ENCODE data around the gene CLDN22.

CLDN22 gene

DNA sequence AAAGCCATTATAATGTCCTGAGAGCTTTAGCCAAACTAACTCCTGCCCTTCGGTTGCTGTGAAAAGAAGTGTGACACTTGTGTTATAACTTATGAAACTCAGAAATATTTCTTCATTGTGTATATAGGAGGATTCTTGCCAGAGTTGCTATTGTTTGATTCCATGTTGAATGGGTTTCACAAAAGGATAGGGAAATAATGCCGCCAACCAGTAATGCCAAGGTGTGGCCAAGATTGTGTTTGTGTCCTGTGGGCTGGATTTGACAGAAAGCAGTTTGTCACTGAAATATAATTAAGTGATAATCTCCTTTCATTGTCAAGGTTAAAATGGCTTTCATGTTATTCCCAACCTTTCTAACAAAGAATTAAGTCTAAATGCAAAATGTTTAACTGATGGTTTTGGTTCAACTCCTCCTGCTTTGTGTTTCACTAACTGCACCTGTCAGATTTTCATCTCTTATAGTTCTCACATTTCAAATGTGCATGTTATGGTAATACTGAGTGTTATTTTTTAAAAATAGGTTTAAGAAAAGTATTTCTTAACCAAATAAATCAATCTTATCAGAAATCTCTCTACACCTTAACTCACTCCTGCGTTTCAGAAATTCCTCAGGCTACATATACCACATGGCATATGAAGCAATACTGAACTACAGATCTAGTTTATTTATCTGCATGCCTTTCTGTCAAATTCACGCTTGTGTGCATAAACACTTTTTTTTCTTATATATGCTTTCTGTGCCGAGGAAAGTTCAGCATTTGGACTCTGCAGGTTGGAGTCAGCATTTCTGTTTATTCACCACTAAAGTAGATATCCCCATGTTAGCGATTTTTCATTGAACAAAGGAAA lies at the start of gene CLDN22:
TSS of gene CLDN22 (minus strand) at position 66 of the 849 bp plus-strand sequence. CDS start at position 8, 58 bp downstream.
- DNase-seq (ENCODE audit: low spot score): no peak

GRCh38 chr4:183369073-183369472 lies 49.0 kb upstream of the CLDN22 start:
- DNase-seq (ENCODE audit: low spot score): no peak

DNA sequence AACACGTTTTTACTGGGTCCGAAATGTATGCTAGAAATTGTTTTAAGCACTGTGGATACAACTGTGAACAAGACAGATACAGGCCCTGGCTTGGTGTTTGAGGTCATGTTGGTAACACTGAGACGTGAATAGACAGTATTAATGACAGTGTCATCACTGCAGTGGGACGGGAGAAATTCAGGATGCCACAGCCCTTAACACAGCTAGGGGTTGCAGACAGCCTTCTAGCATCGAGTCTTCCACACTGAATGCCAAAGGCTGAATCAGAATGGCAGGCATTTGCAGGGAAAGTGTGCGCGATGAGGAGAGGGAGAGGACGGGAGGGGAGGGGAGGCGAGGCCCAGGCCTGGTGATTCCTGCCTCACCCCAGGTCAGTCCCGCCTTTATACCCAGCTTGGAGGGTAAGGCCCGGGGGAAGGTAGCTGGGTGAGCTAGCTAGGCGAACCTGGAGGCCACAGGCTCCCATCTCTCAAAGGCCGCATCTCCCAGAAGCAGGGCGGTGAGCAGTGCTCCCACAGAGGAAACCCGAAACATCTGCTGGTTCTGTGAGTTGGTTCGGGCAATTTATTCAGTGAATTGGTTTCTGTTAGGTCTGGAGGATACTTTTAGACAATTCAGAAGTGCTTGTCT lies 46.2 kb upstream of the CLDN22 start:
- no peak for DNase-seq (ENCODE audit: low spot score)

DNA sequence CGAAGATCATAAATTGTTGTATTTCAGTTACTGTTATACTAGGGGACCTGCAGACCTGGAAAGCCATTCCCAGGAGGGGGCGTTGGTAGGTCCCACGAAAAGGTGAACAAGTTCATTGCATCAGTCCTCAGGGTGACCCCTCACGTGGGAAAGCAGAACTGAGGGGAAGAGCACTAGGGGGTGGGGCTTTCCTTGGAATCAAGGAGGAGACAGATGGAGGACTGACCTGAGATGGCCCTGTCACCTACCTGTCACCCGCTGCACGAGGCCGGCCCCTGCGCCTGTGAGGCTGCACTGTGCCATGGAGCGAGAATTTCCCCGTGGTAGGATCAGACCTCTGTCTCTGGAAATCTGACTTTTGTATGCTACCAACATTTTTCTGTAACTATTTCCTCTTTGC lies 43.9 kb upstream of the CLDN22 start:
- DNase-seq (ENCODE audit: low spot score): no peak

DNA sequence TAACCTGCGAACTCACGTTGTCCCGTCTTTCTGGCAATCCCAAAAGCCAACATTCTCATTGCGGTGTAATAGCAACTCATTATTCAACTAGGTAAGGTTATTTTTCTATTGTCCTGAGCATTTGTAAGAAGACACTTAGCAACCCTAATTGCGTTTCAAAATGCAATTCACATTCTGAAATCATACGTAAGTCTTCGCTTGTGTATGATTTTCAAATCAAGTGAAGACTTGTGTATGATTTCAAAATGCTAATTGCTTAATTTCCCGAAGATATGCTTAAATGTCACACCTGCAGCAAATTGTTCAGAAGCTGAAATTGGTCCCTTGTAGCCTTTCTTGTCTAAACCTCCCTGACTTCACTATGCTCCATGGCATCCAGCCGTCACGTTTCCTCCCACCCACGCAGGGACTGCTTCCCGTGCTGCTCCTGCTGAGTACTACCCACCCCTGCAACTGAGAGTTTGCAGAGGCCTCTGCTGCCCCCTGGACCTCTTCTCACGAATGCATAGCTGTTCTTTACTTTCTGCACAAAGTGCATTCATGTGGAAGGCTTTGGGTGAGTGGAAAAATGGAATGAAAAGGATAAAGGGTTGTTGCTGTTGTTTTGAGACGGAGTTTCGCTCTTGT lies 43.0 kb upstream of the CLDN22 start:
- DNase-seq (ENCODE audit: low spot score): no peak

DNA sequence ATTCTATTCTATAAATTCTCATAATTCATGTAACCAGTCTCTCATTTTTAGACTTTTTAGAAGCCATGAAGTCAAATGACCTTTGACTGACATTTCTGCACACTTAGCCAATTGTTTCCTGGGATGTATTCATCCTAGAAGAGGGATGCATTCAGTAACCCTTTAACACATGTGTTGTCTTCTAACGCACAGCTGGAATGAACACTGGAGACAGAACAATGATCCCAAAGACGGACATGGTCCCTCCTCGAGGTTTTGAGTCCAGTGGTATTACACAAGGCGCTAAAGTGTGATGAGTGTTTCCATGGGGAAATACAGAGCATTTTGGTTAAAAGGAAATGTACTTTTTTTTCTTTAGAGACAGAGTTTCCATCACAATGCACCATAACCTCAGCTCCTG lies 42.0 kb upstream of the CLDN22 start:
- DNase-seq (ENCODE audit: low spot score): no peak

DNA sequence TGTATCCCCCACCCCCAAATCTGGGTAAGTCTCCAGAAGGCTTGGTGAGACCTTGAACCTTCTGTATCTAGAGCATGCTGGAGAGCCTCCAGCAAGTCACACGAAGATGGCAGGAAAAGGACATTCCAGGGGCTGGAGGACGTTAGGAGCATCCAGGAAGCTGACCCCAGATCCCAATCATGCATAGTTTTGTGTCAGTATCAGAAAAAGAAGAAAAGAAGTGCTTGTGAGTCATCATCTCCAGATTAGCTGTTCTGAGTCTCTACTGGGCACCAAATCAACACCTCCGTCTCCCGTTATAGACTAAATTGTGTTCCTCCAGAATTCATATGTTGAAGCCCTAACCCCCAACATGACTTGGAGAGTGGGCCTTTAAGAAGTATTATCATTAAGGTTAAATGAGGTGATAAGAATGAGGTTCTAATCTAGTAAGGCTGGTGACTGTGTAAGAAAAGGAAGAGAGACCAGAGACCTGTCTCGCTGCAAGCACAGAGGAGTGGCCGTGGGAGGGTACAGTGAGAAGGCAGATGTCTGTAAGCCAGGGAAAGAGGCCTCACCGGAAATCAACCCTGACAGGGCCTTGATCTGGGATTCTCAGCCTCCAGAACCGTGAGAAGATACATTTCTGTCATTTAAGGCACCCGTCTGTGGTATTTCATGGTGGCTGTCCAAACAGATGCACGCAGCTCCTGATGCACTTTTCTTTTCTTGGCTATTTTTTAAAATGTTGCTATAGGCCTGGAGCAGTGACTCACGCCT lies 40.3 kb upstream of the CLDN22 start:
- DNase-seq (ENCODE audit: low spot score): no peak

GRCh38 chr4:183358215-183358755 lies 38.2 kb upstream of the CLDN22 start:
- DNase-seq (ENCODE audit: low spot score): no peak

GRCh38 chr4:183356931-183357675 lies 37.0 kb upstream of the CLDN22 start:
- no peak for DNase-seq (ENCODE audit: low spot score)

DNA sequence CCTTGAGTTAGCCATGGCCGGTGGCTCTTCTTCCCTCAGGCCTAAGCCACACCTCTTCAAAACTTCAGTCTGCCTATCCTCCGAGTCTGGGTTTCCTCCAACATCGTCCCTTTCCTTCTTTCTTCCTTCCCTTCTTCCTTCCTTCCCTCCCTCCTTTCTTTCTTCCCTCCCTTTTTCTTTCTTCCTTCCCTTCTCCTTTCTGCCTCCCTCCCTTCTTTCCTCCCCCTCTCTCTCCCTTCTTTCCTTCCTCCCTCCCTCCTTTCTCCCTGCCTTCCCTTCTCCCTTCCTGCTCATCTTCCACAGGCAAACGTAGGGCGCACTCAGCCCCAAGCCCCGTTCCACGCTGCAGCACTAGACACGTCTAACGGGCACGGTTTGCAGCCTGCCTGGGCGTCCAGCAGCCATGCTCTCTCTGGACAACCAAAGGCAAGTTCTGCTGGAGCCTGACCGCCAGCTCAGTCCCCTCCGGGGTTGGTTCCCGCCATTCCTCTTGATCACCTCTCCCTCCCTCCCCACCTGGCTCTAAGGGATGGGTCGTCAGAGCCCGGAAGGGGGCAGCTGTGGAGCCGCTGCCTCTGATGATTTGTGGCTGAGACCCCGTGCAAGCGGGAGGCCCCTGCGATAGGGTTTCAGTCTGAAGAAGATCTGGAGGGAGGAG lies 36.2 kb upstream of the CLDN22 start:
- DNase-seq (ENCODE audit: low spot score): no peak

DNA sequence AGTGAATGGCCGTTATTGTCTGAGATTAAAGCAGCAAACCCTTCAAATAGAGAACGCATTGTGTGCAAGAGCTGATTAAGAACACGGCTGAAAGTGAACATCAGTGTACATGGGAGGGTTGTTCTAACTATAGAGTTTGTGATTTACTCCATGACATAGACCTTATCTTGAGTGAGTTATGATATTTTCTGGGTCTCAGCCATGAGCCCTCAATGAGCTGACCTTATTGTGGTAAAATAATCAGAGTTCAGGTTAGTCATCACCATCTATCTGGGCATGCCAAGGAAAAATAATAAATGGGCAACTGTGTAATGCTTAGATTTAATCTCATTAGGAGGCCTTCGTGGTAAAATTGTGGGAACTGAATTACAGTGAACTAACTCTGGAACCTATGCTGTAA lies 35.3 kb upstream of the CLDN22 start:
- no peak for DNase-seq (ENCODE audit: low spot score)

DNA sequence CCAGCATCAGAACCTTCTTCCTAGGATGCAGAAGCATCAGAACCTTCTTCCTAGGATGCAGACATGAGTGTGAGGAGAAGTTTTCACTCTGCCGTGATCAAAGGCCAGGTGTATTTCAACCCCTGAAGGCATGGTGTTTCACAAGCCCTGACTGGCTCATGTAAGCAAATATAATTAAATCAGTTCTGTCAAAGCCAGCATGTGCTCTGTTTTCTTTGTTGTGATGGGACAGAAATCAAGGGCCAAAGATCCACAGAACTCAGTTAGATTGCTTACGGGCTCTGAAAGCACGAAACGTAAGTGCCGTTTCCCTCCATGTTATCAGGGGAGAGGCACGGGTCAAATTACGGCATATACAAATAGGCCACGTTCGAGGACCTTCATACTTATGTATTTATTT lies 34.1 kb upstream of the CLDN22 start:
- no peak for DNase-seq (ENCODE audit: low spot score)

DNA sequence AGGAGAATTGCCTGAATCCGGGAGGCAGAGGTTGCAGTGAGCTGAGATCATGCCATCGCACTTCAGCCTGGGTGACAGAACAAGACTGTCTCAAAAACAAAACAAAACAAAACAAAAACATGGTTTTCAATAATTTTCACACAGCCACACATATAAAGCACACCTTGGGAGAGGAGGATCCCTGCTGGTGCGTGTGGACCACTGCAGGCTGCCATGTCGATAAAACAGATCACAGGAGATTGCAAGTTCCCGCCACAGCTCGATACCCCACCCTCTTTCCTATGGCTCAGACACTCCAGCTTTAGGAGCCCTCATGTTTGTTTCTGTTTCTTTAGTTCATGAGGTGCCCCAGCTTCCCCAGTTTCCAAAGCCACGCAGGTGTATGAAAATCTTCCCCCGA lies 33.5 kb upstream of the CLDN22 start:
- DNase-seq (ENCODE audit: low spot score): no peak

DNA sequence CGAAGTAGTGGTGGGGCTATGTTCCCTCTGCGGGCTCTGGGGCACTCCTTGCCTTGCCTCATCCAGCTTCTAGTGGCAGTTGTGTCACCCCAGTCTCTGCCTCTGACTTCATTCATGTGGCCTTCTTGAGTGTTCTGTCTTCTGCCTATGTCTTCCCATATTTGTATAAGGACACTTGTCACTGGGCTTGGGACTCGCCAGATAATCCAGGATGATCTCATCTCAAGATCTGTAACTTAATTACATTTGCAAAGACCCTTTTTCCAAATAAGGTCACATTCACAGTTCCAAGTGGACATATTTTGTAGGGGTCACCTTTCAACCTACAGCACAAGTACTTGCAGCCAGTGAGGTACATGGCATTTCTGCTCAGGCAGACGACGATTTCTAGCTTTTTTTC lies 32.5 kb upstream of the CLDN22 start:
- DNase-seq (ENCODE audit: low spot score): no peak

- no peak for DNase-seq (ENCODE audit: low spot score)
Observed at GRCh38 chr4:183350317-183351071, 30.4 kb upstream of the CLDN22 start.

DNA sequence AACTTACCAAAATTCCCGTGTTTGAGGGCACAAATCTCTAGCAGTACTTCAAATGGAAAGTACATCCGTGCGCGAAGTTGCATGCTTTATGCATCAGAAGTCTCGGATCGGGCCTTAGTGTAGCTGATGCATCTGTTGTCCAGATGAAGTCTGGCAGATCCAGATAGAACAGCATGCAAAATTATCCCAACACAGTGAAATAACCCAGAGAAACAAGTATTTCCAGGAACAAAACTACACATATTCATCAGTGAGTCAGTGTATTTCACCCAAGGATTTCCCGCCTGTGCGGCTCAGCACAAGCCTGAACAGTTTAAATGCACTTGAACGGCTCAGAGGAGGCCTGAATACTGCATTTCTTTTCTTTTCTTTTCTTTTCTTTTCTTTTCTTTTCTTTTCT lies 29.6 kb upstream of the CLDN22 start:
- no peak for DNase-seq (ENCODE audit: low spot score)

GRCh38 chr4:183348706-183349659 lies 28.9 kb upstream of the CLDN22 start:
- peak; percentile 14 for DNase-seq (ENCODE audit: low spot score)

DNA sequence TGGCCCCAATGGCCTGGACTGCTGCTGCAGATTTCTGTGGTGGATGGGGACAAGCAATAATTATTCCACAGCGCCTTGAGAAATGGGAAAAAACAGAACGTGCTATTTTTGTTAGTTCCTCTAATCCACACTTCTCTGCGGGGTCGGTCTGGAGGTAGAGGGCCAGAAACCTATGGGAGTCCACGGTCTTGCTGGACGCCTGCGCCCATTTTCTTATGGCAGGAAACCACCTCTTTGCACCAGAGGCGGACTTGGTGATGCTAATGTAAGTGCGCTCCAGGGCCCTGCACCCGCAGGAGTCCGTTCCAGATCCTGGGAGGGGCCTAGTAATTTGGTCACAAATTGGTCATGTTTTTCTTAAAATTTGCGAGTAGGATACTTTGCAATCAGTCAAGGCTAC lies 28.1 kb upstream of the CLDN22 start:
- no peak for DNase-seq (ENCODE audit: low spot score)

- no peak for DNase-seq (ENCODE audit: low spot score)
Observed at GRCh38 chr4:183347566-183347965, 27.5 kb upstream of the CLDN22 start.
